HL-60 (cell line): ENCODE data around the gene PLS3.

ENCODE experiments used
- DNase-seq, 2 experiments: peaks; one replicate each; pipeline ENCODE4 v3.0.0-alpha.2; 2010 to 2020; ENCODE audit warnings: low read depth in 1 of 2, low spot score in 1 of 2
- H3K27ac ChIP-seq: fragments of 250-450 bp; sonication (Bioruptor Pico); replicated peaks from 2 replicates; pipeline ENCODE4 v1.5.1; 2020; ENCODE audit warnings: mild to moderate bottlenecking, moderate library complexity
- H3K27me3 ChIP-seq: fragments of 250-450 bp; sonication (Bioruptor Pico); 2 replicates; pipeline ENCODE4 v1.5.1; 2021; ENCODE audit warnings: mild to moderate bottlenecking, moderate library complexity; ENCODE audit not compliant: insufficient read depth, poor library complexity, severe bottlenecking
- H3K4me3 ChIP-seq: replicated peaks from 2 replicates; pipeline ENCODE4 v1.5.1; 2011; ENCODE audit warnings: mild to moderate bottlenecking, control low read depth, low read length; ENCODE audit not compliant: insufficient read depth
- CTCF ChIP-seq: IDR thresholded peaks from one replicate; pipeline ENCODE4 v1.5.1; 2011; ENCODE audit warnings: low read length, control low read depth, inconsistent platforms; ENCODE audit not compliant: insufficient read depth
- GABPA ChIP-seq: IDR thresholded peaks from 2 replicates; pipeline ENCODE4 v1.6.1; 2012; ENCODE audit warnings: low read depth
- POLR2AphosphoS5 ChIP-seq: IDR thresholded peaks from 2 replicates; pipeline ENCODE4 v1.6.1; 2012; ENCODE audit warnings: low read depth
- REST ChIP-seq: IDR thresholded peaks from 2 replicates; pipeline ENCODE4 v1.6.1; 2012; ENCODE audit warnings: low read depth; ENCODE audit not compliant: insufficient replicate concordance
- SPI1 ChIP-seq: IDR thresholded peaks from 2 replicates; pipeline ENCODE4 v1.6.1; 2012; ENCODE audit warnings: low read depth, mild to moderate bottlenecking, borderline replicate concordance

The PLS3 gene

GRCh38 chrX:115694028-115694427 is 133.1 kb downstream of the PLS3 start:
- Histone ChIP-seq H3K4me3 (no peak overlapping the region), H3K27ac (no peak overlapping the region)
- no peak for TF ChIP-seq GABPA
- TF ChIP-seq CTCF: no peak
- TF ChIP-seq POLR2AphosphoS5: no peak
- TF ChIP-seq REST: no peak
- TF ChIP-seq SPI1: no peak

GRCh38 chrX:115696039-115696438 is 135.1 kb downstream of the PLS3 start:
- TF ChIP-seq REST (no peak), POLR2AphosphoS5 (no peak), GABPA (no peak), SPI1 (no peak), CTCF (no peak)
- no peaks in the 10 kb centered on the region for H3K27me3 ChIP-seq
- no peak overlapping the region for H3K4me3 ChIP-seq
- no peak overlapping the region for H3K27ac ChIP-seq
- no peak for DNase-seq

More at GRCh38 chrX:115694028-115694427, 133.1 kb downstream of the PLS3 start:
- H3K27me3 ChIP-seq: no peaks in the 10 kb centered on the region
- DNase-seq: no peak

- Histone ChIP-seq H3K27me3 (no peaks in the 10 kb centered on the region), H3K27ac (no peak overlapping the region)
- DNase-seq: no peak
Measured at GRCh38 chrX:115696939-115697338, 136.0 kb downstream of the PLS3 start.

More at GRCh38 chrX:115696939-115697338, 136.0 kb downstream of the PLS3 start:
- H3K4me3 ChIP-seq: no peak overlapping the region
- TF ChIP-seq REST (no peak), CTCF (no peak), POLR2AphosphoS5 (no peak), GABPA (no peak), SPI1 (no peak)
